Tibial artery (tissue), 4 donors: ENCODE data around the gene BTN1A1.

ENCODE experiments used
- DNase-seq, 2 donors: peaks; one replicate each; pipeline ENCODE4 v3.0.0-alpha.2; 2019
- H3K27ac ChIP-seq, 2 donors: fragments of 200-600 bp; sonication (generic) in 1 of 2; 1 replicate in 1 of 2; 2 replicates in 1 of 2; pipeline ENCODE4 v1.5.1; 2018 to 2019; ENCODE audit warnings: mild to moderate bottlenecking in 1 of 2
- H3K27me3 ChIP-seq, 2 donors: fragments of 200-600 bp; sonication (generic) in 1 of 2; one replicate each; pipeline versions ENCODE4 v1.5.1 to v1.6.0; 2016 to 2019
- H3K36me3 ChIP-seq, 3 donors: fragments of 200-600 bp; sonication (generic) in 2 of 3; one replicate each; pipeline ENCODE4 v1.5.1; 2016 to 2019; ENCODE audit warnings: mild to moderate bottlenecking in 2 of 3
- H3K4me1 ChIP-seq, 4 donors: fragments of 200-600 bp; sonication (generic) in 2 of 4; 1 replicate in 3 of 4; 2 replicates in 1 of 4; pipeline ENCODE4 v1.5.1; 2016 to 2019
- H3K4me3 ChIP-seq, 2 donors: fragments of 200-600 bp; sonication (generic) in 1 of 2; 1 replicate in 1 of 2; 2 replicates in 1 of 2; pipeline ENCODE4 v1.5.1; 2018 to 2019; ENCODE audit warnings: mild to moderate bottlenecking in 2 of 2
- H3K9me3 ChIP-seq, 3 donors: fragments of 200-600 bp; sonication (generic) in 1 of 3; one replicate each; pipeline ENCODE4 v1.5.1; 2016 to 2019
- intact Hi-C: fragments of 100-400 bp; cut with DNase I; formaldehyde crosslinking; loops from one replicate; pipeline ENCODE4 v1.15.0; 2023; ENCODE audit warnings: low total_unique reads
- TF ChIP-seq, protein P1 (sequence below), 2 experiments: fragments of 200-600 bp in 1 of 2; fragments of 450-650 bp in 1 of 2; IDR thresholded peaks; one replicate each; pipeline ENCODE4 v1.5.1; 2017 to 2019; ENCODE audit warnings: antibody characterized with exemption in 2 of 2, mild to moderate bottlenecking in 1 of 2, moderate library complexity in 1 of 2

The BTN1A1 gene

GRCh38 chr6:26465776-26466175, 34.3 kb upstream of the BTN1A1 start:
- H3K27ac ChIP-seq: no peak overlapping the region
- DNase-seq: no peak
- H3K4me1 ChIP-seq: peaks cover 0 to 24% (median 18%) of the 10 kb centered on the region in 4 donors
- no peaks in the 10 kb centered on the region for H3K9me3 ChIP-seq
- no peak overlapping the region for H3K4me3 ChIP-seq
- TF ChIP-seq, protein P1, sequence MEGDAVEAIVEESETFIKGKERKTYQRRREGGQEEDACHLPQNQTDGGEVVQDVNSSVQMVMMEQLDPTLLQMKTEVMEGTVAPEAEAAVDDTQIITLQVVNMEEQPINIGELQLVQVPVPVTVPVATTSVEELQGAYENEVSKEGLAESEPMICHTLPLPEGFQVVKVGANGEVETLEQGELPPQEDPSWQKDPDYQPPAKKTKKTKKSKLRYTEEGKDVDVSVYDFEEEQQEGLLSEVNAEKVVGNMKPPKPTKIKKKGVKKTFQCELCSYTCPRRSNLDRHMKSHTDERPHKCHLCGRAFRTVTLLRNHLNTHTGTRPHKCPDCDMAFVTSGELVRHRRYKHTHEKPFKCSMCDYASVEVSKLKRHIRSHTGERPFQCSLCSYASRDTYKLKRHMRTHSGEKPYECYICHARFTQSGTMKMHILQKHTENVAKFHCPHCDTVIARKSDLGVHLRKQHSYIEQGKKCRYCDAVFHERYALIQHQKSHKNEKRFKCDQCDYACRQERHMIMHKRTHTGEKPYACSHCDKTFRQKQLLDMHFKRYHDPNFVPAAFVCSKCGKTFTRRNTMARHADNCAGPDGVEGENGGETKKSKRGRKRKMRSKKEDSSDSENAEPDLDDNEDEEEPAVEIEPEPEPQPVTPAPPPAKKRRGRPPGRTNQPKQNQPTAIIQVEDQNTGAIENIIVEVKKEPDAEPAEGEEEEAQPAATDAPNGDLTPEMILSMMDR (IDR thresholded peaks at IDR 0.05): no peak
- H3K36me3 ChIP-seq: peaks cover 68 to 84% (median 78%) of the 10 kb centered on the region in 3 donors
- H3K27me3 ChIP-seq: no peaks in the 10 kb centered on the region
- intact Hi-C loops: no loop called here

DNA sequence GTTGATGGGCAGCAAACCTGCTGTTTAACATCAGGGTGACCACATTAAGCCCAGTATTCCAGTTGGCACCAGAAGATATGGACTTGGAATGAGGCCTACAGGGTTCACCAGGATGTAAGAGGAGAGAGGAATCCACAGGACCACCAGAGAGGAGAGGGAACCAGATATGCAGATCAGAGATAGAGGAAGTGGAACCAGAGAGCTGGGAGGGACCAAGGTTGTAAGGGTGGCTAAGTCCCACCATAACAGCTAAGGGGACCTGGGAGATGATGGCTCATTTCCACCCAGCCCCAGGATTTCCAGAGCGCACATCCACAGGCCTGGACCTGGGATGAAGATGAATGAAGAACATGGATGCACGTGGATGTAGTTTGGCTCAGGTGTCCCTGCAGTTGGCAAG, 31.3 kb upstream of the BTN1A1 start:
- H3K4me1 ChIP-seq: no peaks in the 10 kb centered on the region
- no peaks in the 10 kb centered on the region for H3K9me3 ChIP-seq
- H3K4me3 ChIP-seq: no peak overlapping the region
- H3K36me3 ChIP-seq: peaks cover 53 to 67% (median 59%) of the 10 kb centered on the region in 3 donors
- intact Hi-C loops: no loop called here
- H3K27ac ChIP-seq: no peak overlapping the region
- H3K27me3 ChIP-seq: no peaks in the 10 kb centered on the region
- TF ChIP-seq, protein P1 (IDR thresholded peaks at IDR 0.05): no peak
- no peak for DNase-seq

DNA sequence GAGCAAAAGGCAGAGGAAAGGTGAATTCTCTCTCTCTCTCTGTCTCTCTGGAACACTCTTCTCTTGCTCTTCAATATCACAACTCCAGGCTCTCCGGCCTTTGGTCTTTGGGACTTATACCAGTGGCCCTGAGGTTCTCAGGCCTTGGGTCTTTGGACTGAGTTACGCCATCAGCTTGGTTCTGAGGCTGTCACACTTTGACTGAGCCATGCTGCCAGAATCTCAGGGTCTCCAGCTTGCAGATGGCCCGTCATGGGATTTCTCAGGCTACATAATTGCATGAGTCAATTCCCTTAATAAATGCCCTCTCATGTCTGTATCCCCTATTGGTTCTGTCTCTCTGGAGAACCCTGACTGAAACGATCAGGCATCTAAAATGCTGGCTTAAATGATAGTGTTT, 29.5 kb upstream of the BTN1A1 start:
- Histone ChIP-seq H3K27me3 (no peaks in the 10 kb centered on the region), H3K36me3 (peaks cover 35 to 49% (median 41%) of the 10 kb centered on the region in 3 donors), H3K27ac (no peak overlapping the region), H3K9me3 (no peaks in the 10 kb centered on the region), H3K4me1 (peaks cover 0 to 12% (median 8%) of the 10 kb centered on the region in 4 donors), H3K4me3 (no peak overlapping the region)
- DNase-seq: no peak
- intact Hi-C loops: no loop called here
- TF ChIP-seq, protein P1 (IDR thresholded peaks at IDR 0.05): no peak

- peaks cover 0 to 23% (median 15%) of the 10 kb centered on the region in 4 donors for H3K4me1 ChIP-seq
- H3K27ac ChIP-seq: no peak overlapping the region
- no peaks in the 10 kb centered on the region for H3K9me3 ChIP-seq
- TF ChIP-seq, protein P1 (IDR thresholded peaks at IDR 0.05): no peak
- DNase-seq: no peak
- H3K36me3 ChIP-seq: peaks cover 22 to 36% (median 28%) of the 10 kb centered on the region in 3 donors
- no peak overlapping the region for H3K4me3 ChIP-seq
- no peaks in the 10 kb centered on the region for H3K27me3 ChIP-seq
- intact Hi-C loops: no loop called here
Measured at GRCh38 chr6:26471970-26472369, 28.1 kb upstream of the BTN1A1 start.

- DNase-seq: no peak
- TF ChIP-seq, protein P1 (IDR thresholded peaks at IDR 0.05): no peak
- intact Hi-C loops: no loop called here
- Histone ChIP-seq H3K36me3 (peaks cover 14 to 28% (median 20%) of the 10 kb centered on the region in 3 donors), H3K4me3 (no peak overlapping the region), H3K4me1 (peaks cover 0 to 23% (median 15%) of the 10 kb centered on the region in 4 donors), H3K27ac (peak overlapping the region; percentile 83 to 91), H3K27me3 (no peaks in the 10 kb centered on the region), H3K9me3 (no peaks in the 10 kb centered on the region)
Measured at GRCh38 chr6:26472549-26473290, 27.4 kb upstream of the BTN1A1 start.
